HG03342 (cell line): Measurements from ENCODE around the gene THOP1.

Experiments
- ATAC-seq: cut with Tn5 transposase; IDR thresholded peaks from one replicate; pipeline ENCODE4 v1.9.1; 2021; ENCODE audit warnings: mild to moderate bottlenecking, moderate library complexity; ENCODE audit not compliant: unreplicated experiment

The THOP1 gene

GRCh38 chr19:2761876-2762782 lies 23.2 kb upstream of the THOP1 start:
- ATAC-seq = no peak

GRCh38 chr19:2762783-2763496 lies 22.4 kb upstream of the THOP1 start:
- ATAC-seq = no peak

GRCh38 chr19:2763687-2764086 lies 21.6 kb upstream of the THOP1 start:
- no peak for ATAC-seq

- ATAC-seq = no peak
Measured at GRCh38 chr19:2764945-2765344, 20.4 kb upstream of the THOP1 start.

- ATAC-seq = no peak
Measured at GRCh38 chr19:2765376-2765775, 19.9 kb upstream of the THOP1 start.

GRCh38 chr19:2766594-2767372 lies 18.5 kb upstream of the THOP1 start:
- no peak for ATAC-seq

- ATAC-seq = no peak
Measured at GRCh38 chr19:2767688-2768087, 17.6 kb upstream of the THOP1 start.

- no peak for ATAC-seq
Measured at GRCh38 chr19:2768365-2769132, 16.8 kb upstream of the THOP1 start.

GRCh38 chr19:2769218-2769617 lies 16.1 kb upstream of the THOP1 start:
- ATAC-seq = no peak

- ATAC-seq = no peak
Measured at GRCh38 chr19:2770055-2771013, 15.0 kb upstream of the THOP1 start.

- no peak for ATAC-seq
Measured at GRCh38 chr19:2771786-2772674, 13.3 kb upstream of the THOP1 start.

- ATAC-seq = no peak
Measured at GRCh38 chr19:2774083-2774679, 11.1 kb upstream of the THOP1 start.

- ATAC-seq = no peak
Measured at GRCh38 chr19:2774953-2775555, 10.2 kb upstream of the THOP1 start.

- no peak for ATAC-seq
Measured at GRCh38 chr19:2775556-2776430, 9.5 kb upstream of the THOP1 start.

- no peak for ATAC-seq
Measured at GRCh38 chr19:2777952-2778683, 7.2 kb upstream of the THOP1 start.

- ATAC-seq = no peak
Measured at GRCh38 chr19:2779121-2779740, 6.1 kb upstream of the THOP1 start.
